HEK293T (cell line): ENCODE measurements around the gene KRT79.

ENCODE experiments used
- FOXA1 ChIP-seq: fragments of 450-650 bp; IDR thresholded peaks from 2 replicates; pipeline ENCODE4 v1.6.1; 2016; ENCODE audit warnings: mild to moderate bottlenecking
- FOXK2 ChIP-seq: fragments of 450-650 bp; IDR thresholded peaks from 2 replicates; pipeline ENCODE4 v1.6.1; 2016; ENCODE audit warnings: mild to moderate bottlenecking
- FOXM1 ChIP-seq: fragments of 450-650 bp; IDR thresholded peaks from 2 replicates; pipeline ENCODE4 v1.6.1; 2017; ENCODE audit warnings: mild to moderate bottlenecking, borderline replicate concordance
- ZNF384 ChIP-seq: fragments of 450-650 bp; IDR thresholded peaks from 2 replicates; pipeline ENCODE4 v1.6.1; 2016

DNA sequence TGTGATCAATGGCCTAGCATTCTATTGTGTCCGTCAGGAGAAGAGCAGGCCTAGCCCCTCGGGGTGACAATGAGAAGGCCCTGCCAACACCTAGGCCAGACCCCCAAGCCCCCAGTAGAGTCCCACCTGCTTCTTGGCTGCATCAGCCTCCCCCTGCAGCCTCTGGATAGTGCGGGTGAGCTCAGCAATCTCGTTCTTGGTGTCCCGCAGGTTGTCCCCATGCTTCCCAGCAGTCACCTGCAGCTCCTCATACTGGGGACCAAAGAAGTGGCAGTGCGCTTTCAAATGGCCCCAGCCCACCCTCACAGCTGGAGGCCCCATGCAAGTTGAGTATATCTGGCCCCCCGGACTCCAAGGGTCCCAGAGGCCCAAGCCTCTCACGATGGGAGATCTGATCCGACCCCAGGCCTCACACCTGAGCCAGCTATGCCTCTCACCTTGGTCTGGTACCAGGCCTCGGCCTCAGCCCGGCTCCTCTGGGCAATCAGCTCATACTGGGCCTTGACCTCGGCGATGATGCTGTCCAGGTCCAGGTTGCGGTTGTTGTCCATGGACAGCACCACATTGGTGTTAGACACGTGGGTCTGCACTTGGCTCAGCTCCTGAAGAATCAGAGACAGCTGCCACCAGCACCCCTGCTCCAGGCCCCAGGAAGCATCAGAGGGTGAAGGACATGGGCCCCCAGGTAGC, 10.2 kb downstream of the KRT79 start:
- TF ChIP-seq FOXM1 (no peak), FOXK2 (no peak), ZNF384 (no peak), FOXA1 (no peak)
